ENCODE data around the gene MANSC4.

DNA sequence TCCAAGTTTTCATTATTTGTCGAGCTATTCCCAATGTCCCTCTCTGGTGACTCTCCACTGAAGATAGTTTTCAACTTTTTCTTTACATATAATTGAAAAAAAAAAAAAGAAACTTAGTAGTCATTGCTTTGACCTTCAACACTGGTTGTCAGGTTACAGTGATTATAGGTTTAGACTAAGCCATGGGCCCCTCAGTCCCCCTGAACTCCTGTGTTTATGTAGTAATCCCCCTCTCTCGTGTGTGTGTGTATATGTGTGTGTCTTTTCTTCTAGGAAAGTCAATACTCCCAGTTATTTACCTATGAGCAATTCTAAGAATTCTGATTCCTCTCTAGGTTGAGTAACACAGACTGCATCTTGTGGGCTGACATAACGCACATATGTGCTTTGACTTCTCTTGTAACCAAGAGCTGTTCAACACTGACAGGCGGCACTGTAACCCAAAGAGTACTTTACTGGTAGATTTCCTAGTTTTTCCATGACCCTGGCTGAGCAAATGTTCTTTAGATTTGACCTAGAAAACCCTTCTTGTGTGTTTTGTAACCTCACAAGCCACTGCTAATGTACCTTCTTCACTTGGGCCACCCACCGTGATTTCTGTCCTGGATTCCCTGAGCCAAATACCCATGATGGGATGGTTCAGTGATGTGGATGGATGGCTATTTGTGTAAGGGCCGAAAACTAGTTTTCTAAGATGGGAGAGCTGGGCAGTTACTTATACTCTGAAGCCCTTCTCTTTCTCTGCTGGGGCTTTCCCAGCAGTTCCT, 15.0 kb upstream of the MANSC4 start:
- TF ChIP-seq TAF1 (IDR thresholded peaks at IDR 0.05; ENCODE audit: low read depth, low read length) (no peak), POLR2A (IDR thresholded peaks at IDR 0.05; ENCODE audit: low read depth, low read length) (no peak), SPI1 (IDR thresholded peaks at IDR 0.05; ENCODE audit: low read depth, low read length) (no peak), POLR2AphosphoS5 (IDR thresholded peaks at IDR 0.05; ENCODE audit: low read depth, low read length) (no peak), POU2F2 (IDR thresholded peaks at IDR 0.05; ENCODE audit: low read depth, low read length) (no peak)

Data from GM12891 (cell line).